ENCODE measurements around the gene GFI1.

DNA sequence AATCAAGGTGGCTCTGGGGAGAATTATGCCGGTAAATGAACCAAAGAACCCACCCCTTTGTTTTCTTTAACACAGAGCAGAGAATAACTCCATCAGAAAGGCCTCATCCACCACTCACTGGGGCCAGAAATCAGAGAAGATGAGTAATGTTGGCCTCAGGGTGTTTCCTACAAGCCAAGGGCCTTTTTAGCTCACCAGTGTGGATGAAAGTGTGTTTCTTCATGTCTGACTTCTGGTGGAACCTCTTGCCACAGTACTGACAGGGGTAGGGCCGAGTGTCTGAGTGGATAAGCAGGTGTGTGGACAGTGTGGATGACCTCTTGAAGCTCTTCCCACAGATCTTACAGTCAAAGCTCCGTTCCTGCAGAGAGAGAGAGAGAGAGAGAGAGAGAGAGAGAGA, 8.3 kb downstream of the GFI1 start:
- TF ChIP-seq, protein P1, sequence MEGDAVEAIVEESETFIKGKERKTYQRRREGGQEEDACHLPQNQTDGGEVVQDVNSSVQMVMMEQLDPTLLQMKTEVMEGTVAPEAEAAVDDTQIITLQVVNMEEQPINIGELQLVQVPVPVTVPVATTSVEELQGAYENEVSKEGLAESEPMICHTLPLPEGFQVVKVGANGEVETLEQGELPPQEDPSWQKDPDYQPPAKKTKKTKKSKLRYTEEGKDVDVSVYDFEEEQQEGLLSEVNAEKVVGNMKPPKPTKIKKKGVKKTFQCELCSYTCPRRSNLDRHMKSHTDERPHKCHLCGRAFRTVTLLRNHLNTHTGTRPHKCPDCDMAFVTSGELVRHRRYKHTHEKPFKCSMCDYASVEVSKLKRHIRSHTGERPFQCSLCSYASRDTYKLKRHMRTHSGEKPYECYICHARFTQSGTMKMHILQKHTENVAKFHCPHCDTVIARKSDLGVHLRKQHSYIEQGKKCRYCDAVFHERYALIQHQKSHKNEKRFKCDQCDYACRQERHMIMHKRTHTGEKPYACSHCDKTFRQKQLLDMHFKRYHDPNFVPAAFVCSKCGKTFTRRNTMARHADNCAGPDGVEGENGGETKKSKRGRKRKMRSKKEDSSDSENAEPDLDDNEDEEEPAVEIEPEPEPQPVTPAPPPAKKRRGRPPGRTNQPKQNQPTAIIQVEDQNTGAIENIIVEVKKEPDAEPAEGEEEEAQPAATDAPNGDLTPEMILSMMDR (IDR thresholded peaks at IDR 0.05) = no peak
- TF ChIP-seq MAZ (IDR thresholded peaks at IDR 0.05; ENCODE audit: borderline replicate concordance, low read depth, low read length) (no peak), CHD2 (IDR thresholded peaks at IDR 0.05; ENCODE audit: low read length, partially characterized antibody) (no peak), EP300 (IDR thresholded peaks at IDR 0.05) (no peak)

Data from A549 (cell line).